GM12864 (cell line): ENCODE data around the gene MRRF.

Experiments used
- DNase-seq: peaks from one replicate; pipeline ENCODE4 v3.0.0-alpha.2; 2011; ENCODE audit warnings: low read depth
- H3K4me3 ChIP-seq: 2 replicates; pipeline ENCODE4 v1.5.1; 2011; ENCODE audit warnings: mild to moderate bottlenecking, low read depth, low read length, control low read depth
- TF ChIP-seq, protein P1 (sequence below): IDR thresholded peaks from 2 replicates; pipeline ENCODE4 v1.5.1; 2011; ENCODE audit warnings: low read depth, mild to moderate bottlenecking, moderate library complexity, low read length, control low read depth, inconsistent platforms; ENCODE audit errors: missing control alignments

The MRRF gene

DNA sequence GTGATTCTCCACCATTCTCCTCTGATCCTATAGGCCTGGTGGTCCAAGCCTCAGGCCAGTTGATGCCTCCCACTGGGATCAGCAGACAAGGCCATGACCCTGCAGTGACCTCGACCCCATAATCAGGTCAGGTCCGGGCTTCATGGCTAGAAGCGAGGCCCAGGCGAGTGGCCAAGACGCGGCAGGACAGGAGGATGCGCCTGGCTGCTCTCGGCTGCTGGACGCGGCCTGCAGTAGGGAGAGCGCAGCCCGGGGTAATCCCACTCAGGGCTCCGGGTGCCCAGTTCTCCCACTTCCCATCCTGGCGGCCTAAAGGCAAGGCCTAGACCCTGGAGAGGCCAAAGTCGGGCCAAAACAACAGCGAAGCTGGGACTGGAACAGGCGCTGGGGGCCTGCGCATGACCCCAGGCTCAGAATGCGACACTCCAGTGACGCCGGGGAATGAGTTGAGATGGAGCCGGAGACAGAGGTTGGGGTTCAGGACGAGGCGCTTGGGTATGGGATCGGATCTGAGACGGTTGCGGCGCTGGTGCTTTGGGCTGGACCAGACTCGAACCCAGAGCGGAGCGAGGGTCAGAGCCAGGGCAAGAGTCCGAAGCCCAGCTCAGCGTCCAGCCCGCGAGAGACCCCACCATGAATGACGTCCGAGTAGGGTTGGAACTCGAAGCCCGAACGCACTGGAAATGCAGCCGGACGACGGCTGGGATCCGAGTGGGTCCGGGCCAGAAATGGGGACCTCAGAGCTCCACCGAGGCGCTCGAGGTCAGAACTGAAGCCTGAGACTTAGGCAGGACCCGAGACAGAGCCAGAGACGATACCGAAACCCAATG lies 39.2 kb upstream of the MRRF start:
- no peak overlapping the region for H3K4me3 ChIP-seq
- TF ChIP-seq, protein P1, sequence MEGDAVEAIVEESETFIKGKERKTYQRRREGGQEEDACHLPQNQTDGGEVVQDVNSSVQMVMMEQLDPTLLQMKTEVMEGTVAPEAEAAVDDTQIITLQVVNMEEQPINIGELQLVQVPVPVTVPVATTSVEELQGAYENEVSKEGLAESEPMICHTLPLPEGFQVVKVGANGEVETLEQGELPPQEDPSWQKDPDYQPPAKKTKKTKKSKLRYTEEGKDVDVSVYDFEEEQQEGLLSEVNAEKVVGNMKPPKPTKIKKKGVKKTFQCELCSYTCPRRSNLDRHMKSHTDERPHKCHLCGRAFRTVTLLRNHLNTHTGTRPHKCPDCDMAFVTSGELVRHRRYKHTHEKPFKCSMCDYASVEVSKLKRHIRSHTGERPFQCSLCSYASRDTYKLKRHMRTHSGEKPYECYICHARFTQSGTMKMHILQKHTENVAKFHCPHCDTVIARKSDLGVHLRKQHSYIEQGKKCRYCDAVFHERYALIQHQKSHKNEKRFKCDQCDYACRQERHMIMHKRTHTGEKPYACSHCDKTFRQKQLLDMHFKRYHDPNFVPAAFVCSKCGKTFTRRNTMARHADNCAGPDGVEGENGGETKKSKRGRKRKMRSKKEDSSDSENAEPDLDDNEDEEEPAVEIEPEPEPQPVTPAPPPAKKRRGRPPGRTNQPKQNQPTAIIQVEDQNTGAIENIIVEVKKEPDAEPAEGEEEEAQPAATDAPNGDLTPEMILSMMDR, result no peak

DNA sequence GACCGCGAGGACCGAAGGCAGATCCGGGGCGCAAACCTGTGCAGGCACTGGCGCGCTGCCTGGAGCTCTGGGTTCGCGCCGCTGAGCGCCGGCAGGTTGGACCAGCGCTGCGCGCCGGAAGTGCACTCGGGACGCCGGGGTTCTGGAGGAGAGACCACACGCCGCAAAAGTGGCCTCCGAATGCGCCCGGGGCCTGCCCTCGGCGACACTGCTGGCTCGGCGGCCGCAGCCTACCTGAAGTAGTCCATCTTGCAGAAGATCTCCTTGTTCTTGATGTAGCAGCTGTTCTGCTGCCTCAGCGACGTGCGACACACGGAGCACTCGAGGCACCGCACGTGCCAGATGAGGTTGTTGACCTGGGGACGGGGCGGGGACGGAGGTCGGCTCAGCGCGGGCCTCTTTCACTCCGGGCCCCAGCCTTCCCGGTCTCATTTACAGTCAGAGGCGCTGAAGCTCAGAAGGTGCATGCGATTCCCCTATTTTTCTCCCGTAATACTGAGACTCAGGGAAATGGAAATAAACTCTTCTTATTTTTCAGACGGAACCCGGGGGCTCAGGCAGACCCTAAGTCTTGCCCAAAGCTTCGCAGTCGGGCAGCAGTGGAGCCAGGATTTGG lies 38.4 kb upstream of the MRRF start:
- H3K4me3 ChIP-seq, result no peak overlapping the region
- DNase-seq, result no peak
- TF ChIP-seq, protein P1, result no peak

More for the DNA sequence above, 39.2 kb upstream of the MRRF start:
- DNase-seq, result no peak

DNA sequence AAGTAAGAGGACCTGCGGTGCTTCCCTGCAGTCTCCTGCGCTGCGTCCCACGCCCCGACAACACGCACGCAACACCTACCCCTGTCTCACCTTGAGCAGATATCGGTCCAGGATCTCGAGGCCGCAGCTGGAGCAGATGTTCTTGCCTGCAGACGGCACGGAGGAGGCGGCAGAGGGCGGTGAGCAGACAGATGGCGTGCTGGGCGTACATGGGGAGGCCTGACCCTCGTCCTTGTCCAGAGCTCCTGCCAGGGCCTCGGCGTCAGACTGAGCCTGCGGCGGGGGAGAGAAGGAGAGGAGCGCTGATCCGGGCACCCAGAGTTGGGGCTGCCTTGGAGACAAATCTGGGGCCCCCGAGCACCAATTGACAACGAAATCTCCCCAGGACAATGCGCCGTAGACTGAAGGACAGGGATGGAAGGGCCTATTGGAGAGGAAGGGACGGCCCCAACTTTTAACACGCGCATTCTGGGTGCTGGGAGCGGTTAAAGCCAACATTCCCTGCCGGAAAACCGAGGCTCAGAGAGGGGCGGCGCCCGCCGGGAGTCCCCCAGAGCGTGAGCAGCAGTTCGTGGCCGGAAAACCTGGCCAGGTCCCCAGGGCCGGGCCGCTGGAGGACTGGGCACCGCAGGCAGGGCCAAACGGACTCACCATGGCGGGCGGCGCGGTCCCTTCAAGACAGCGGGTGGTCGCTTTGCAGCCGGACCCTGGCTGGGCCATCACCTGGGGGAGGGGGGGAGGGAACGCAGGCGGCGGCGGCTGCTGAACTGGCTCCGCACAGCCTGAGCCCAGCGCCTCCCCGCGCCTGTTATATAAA lies 37.7 kb upstream of the MRRF start:
- no peak overlapping the region for H3K4me3 ChIP-seq
- DNase-seq, result no peak

DNA sequence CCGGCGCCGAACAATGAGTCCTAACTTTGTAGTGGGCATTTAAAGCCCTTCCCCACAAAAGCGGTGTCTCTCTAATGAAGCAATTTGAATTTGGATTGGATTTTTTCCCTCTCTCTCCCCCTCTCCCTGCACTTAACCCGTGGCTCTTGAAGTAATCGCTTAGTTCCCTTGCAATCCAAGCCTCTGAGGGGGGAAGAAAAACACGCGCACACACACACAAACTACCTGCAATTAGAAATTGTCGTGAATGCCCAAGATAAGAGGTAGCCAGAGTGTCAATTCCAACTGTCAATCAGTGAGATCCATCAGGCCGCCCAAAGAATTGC lies 37.1 kb upstream of the MRRF start:
- H3K4me3 ChIP-seq, result no peak overlapping the region
- DNase-seq, result no peak
- TF ChIP-seq, protein P1, result no peak

More for the DNA sequence above, 37.7 kb upstream of the MRRF start:
- TF ChIP-seq, protein P1, result no peak

DNA sequence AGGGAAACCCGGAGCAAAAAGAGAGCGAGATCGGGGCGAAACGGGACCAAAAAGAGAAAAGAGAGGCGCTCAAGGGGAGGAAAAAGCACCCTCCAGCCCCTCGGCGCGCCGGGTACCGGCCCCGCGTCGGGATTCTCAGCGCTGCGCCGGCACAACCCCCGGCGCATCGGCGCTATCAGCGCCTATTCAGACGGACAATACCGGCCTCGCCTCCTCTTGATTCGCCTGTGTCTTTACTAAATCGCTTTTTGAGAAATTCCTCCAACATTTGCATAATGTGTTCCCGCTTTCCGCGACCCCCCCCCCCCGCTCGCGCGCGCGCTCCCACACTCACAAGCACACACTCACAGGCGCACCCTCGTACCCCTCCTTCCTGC lies 36.5 kb upstream of the MRRF start:
- no peak for DNase-seq
- H3K4me3 ChIP-seq, result no peak overlapping the region; the same call in 1 of the 2 replicates
- TF ChIP-seq, protein P1, result no peak

DNA sequence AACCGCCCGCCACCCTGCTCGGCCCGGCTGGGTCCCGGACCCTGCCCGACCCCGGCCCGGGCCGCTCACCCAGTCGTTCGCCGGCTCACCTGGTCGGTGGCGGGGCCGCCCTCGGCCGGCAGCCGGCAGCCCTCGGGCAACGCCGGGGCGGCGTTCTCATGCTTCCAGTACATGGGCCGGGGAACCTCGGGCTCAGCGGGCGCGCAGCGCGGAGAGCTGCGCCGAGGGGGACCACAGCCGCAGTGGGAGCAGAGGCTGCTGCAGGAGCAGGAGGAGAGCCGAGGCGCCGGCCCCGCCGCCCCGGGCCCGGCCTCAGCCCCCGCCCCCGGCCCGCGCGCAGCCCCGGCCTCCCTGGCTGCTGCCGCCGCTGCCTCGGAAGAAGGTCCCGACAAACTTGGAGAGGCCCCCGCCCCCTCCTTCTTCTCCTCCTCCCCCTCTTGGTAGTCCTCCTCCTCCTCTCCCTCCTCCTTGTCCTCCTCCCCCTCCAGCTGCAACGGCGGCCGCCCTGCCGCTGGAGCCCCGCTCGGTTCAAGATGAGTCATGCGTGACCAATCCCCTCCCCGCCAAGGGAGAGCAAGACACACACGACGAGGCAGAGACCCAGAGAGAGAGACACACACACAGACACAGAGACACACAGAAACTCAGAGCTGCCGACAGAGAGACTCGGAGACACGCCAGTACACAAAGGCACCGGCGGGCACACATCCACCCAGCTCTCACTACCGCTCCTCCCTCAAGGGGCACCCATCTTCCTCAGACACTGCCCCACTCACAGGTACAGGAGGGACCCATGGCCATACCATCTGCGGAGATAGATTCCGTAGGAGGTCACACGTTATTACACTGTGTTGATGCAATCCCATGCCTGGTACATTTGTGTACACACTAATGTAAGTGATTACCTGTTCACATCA lies 35.9 kb upstream of the MRRF start, which contains the start of gene LHX6:
Gene LHX6 (minus strand): TSS at position 390 of the 917 bp plus-strand sequence. CDS start 217 bp downstream, at position 173.
- H3K4me3 ChIP-seq, result no peak within 1 kb of the TSS; the same call in 1 of the 2 replicates
- no peak for DNase-seq
- TF ChIP-seq, protein P1, result no peak
